Dendritic cell treated with granulocyte-macrophage colony-stimulating factor and Interleukin-4, amounts not matched to agents 40 ng/mL and 50 ng/mL, for 4 days (primary cell): ENCODE results near the gene TMEM130.

Experiments used
- H3K27ac Mint-ChIP-seq: one replicate; pipeline ENCODE4 v1.8.0; 2022; ENCODE audit warnings: mild to moderate bottlenecking, mixed read lengths
- H3K27me3 Mint-ChIP-seq: one replicate; pipeline ENCODE4 v1.8.0; 2022; ENCODE audit warnings: mild to moderate bottlenecking, mixed read lengths
- H3K36me3 Mint-ChIP-seq: one replicate; pipeline ENCODE4 v1.8.0; 2022; ENCODE audit warnings: low read depth, mixed read lengths
- H3K4me1 Mint-ChIP-seq: one replicate; pipeline ENCODE4 v1.8.0; 2022; ENCODE audit warnings: low read depth, mixed read lengths
- H3K4me3 Mint-ChIP-seq: one replicate; pipeline ENCODE4 v1.8.0; 2022; ENCODE audit warnings: mild to moderate bottlenecking, moderate library complexity, mixed read lengths
- H3K9me3 Mint-ChIP-seq: one replicate; pipeline ENCODE4 v1.8.0; 2022; ENCODE audit warnings: mixed read lengths
- intact Hi-C: fragments of 100-400 bp; cut with micrococcal nuclease; formaldehyde crosslinking; loops from one replicate; pipeline ENCODE4 v1.15.0; 2022

TMEM130 gene

DNA sequence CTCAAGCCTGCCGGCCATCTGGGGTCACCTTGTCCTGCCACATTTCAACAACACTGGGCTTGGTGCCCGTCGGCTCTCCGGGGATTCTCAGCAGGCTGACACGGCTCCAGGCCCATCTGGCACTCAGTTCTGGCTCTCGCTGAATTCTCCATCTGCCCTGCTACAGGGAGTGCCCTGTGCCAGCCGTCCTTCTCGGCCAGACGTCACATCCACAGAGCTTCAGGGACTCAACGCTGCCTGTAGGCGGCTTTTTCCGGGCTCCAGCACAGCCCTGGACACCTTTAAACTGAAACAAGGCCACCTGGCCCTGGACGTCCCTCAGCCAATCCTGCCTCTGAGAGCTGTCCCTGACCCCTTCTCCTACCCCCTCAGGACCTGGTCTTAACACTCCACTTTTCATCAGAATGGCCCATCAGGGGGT lies 43.0 kb downstream of the TMEM130 start:
- peaks cover 21% of the 10 kb centered on the region for H3K27me3 Mint-ChIP-seq
- no peak overlapping the region for H3K27ac Mint-ChIP-seq

DNA sequence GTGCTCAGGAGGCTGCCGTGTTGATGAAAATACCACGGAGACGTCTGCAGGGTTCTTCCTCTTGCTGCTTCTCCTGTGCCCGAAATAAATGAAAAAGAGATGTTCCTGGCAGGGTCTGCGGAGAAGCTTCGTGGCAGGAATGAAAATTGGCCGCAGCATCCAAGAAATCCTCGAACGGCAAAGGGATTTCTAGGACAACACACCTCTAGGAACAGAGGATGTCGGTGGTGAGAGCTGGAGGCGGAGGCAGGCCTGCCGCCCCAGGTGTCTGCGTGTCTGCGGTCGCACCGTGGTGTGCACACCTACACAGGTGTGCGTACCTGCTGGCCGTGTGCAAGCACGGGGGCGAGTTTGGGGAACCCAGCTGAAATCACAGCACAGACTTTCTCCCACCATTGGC lies 43.4 kb downstream of the TMEM130 start:
- Mint-ChIP-seq H3K4me1 (no peaks in the 10 kb centered on the region), H3K36me3 (no peaks in the 10 kb centered on the region), H3K27me3 (peaks cover 21% of the 10 kb centered on the region), H3K27ac (no peak overlapping the region), H3K4me3 (no peak overlapping the region), H3K9me3 (no peaks in the 10 kb centered on the region)
- intact Hi-C loops = no loop called here

More for the DNA sequence above, 43.0 kb downstream of the TMEM130 start:
- Mint-ChIP-seq H3K9me3 (no peaks in the 10 kb centered on the region), H3K4me3 (no peak overlapping the region), H3K36me3 (no peaks in the 10 kb centered on the region), H3K4me1 (no peaks in the 10 kb centered on the region)
- intact Hi-C loops = no loop called here

DNA sequence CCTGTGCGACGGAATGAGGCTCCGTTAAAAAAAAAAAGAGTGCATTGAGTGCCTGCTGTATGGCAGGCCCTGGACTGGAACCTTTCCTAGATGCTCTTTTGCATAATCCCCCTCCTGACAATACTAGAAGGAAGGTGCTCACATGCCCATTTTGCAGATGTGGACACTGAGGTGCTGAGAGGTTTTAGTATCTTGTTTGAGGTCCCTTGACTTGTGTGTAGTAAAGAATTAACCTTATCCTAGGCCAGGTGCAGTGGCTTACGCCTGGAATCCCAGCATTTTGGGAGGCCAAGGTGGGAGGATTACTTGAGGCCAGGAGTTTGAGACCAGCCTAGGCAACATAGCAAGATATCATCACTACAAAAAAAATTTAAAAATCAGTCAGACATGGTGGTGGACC lies 46.6 kb downstream of the TMEM130 start:
- H3K27me3 Mint-ChIP-seq = peaks cover 15% of the 10 kb centered on the region
- no peaks in the 10 kb centered on the region for H3K36me3 Mint-ChIP-seq
- no peak overlapping the region for H3K27ac Mint-ChIP-seq
- H3K4me3 Mint-ChIP-seq = no peak overlapping the region
- no peaks in the 10 kb centered on the region for H3K4me1 Mint-ChIP-seq
- intact Hi-C loops = no loop called here
- no peaks in the 10 kb centered on the region for H3K9me3 Mint-ChIP-seq

DNA sequence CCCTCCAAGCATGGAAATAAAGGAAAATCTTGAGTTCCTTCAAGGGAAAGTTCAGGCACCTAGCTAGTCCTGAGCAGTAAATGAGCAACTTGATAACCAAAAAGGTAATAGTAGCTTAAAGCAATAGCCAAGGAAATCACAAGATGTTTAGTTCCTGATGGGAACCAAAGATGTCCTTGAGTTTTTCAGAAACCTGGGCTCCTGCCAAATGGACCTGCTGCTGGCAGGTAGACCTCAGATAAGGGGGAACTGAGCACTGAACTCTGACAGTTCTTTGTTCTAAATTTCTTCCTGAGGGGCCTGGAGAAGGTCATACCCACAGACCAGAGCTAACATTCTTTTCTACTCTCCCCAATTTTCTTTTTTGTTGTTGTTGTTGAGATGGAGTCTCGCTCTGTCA lies 48.5 kb downstream of the TMEM130 start:
- Mint-ChIP-seq H3K27ac (no peak overlapping the region), H3K4me1 (no peaks in the 10 kb centered on the region), H3K27me3 (peaks cover 10% of the 10 kb centered on the region), H3K4me3 (no peak overlapping the region), H3K9me3 (no peaks in the 10 kb centered on the region), H3K36me3 (no peaks in the 10 kb centered on the region)
- intact Hi-C loops = no loop called here

DNA sequence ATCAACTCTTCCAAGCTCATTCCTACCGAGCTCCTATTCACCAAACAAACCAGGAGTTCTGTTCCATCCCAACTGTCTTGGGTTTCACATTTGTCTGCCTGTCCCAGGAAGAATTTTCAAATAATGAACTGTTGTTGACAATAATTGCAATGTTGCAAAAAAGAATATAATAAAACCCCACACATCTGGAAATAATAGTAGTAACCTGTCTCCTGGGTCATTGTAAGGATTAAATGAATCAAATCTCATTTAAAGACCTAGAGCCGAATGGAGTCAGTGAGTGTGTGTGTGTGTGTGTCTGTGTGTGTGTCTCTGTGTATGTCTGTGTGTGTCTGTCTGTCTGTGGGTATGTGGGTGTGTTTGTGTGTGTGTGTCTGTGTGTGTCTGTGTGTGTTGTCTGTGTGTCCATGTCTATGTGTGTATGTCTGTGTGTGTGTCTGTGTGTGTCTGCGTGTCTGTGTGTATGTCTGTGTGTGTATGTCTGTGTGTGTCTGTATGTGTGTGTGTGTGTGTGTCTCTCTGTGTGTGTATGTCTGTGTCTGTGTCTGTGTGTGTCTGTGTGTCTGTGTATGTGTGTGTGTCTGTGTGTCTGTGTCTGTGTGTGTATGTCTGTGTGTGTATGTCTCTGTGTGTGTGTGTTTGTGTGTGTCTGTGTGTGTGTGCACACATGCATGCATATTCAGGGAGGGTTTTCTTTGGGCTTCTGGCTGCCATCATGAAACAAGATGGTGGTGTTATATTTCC lies 52.7 kb downstream of the TMEM130 start:
- no peak overlapping the region for H3K27ac Mint-ChIP-seq
- peaks cover 20% of the 10 kb centered on the region for H3K27me3 Mint-ChIP-seq
- H3K9me3 Mint-ChIP-seq = no peaks in the 10 kb centered on the region
- intact Hi-C loops = no loop called here
- no peaks in the 10 kb centered on the region for H3K36me3 Mint-ChIP-seq
- H3K4me1 Mint-ChIP-seq = no peaks in the 10 kb centered on the region
- H3K4me3 Mint-ChIP-seq = no peak overlapping the region

DNA sequence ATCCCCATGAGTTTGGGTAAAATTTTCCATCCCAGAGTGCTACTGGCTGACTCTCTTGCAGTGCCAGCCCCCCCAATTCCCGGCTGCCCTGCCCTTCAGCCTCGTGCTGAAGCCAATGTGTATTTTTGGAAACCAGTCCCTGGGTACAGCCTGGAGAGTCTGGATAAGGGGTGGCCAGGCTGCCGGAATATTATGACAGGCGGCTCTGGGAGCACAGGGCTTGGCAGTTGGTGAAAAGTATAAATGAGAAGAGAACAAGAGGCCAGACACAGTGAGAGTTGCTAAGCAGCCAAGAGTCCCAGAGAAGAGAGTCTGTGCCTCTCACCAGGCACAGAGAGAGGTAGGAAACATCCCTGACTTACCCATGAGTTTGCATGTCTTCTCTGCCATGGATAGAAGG lies 53.6 kb downstream of the TMEM130 start:
- Mint-ChIP-seq H3K36me3 (no peaks in the 10 kb centered on the region), H3K27me3 (peaks cover 20% of the 10 kb centered on the region), H3K27ac (no peak overlapping the region), H3K9me3 (no peaks in the 10 kb centered on the region), H3K4me1 (no peaks in the 10 kb centered on the region), H3K4me3 (no peak overlapping the region)
- intact Hi-C loops = no loop called here

DNA sequence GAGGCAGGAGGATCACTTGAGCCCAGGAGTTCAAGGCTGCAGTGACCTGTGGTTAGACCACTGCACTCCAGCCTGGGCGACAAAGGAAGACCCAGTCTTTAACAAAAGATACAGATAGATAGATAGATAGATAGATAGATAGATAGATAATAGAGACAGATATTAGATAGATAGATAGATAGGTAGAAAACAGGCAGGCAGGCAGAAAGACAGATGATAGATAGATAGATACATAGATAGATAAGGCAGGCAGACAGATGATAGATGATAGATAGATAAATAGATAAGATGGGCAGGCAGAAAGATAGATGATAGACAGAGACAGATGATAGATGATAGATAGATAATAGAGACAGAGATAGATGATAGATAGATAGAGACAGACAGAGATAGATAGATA lies 54.5 kb downstream of the TMEM130 start:
- Mint-ChIP-seq H3K4me3 (no peak overlapping the region), H3K27me3 (peaks cover 22% of the 10 kb centered on the region), H3K36me3 (no peaks in the 10 kb centered on the region), H3K9me3 (no peaks in the 10 kb centered on the region), H3K4me1 (no peaks in the 10 kb centered on the region), H3K27ac (no peak overlapping the region)
- intact Hi-C loops = no loop called here

DNA sequence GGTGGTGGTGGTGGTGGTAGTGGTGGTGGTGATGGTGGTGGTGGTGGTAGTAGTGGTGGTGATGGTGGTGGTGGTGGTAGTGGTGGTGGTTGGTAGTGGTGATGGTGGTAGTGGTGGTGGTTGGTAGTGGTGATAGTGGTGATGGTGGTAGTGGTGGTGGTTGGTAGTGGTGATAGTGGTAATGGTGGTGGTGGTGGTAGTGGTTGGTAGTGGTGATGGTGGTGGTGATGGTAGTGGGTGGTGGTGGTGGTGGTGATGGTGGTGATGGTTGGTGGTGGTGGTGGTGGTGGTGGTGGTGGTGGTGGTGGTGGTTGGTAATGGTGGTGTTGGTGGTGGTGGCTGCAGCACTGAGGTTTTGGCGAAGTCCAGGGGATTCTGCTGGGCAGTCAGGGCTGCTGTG lies 58.5 kb downstream of the TMEM130 start:
- Mint-ChIP-seq H3K4me1 (no peaks in the 10 kb centered on the region), H3K9me3 (no peaks in the 10 kb centered on the region), H3K27ac (no peak overlapping the region), H3K36me3 (no peaks in the 10 kb centered on the region), H3K4me3 (no peak overlapping the region), H3K27me3 (peaks cover 46% of the 10 kb centered on the region)
- intact Hi-C loops = no loop called here

DNA sequence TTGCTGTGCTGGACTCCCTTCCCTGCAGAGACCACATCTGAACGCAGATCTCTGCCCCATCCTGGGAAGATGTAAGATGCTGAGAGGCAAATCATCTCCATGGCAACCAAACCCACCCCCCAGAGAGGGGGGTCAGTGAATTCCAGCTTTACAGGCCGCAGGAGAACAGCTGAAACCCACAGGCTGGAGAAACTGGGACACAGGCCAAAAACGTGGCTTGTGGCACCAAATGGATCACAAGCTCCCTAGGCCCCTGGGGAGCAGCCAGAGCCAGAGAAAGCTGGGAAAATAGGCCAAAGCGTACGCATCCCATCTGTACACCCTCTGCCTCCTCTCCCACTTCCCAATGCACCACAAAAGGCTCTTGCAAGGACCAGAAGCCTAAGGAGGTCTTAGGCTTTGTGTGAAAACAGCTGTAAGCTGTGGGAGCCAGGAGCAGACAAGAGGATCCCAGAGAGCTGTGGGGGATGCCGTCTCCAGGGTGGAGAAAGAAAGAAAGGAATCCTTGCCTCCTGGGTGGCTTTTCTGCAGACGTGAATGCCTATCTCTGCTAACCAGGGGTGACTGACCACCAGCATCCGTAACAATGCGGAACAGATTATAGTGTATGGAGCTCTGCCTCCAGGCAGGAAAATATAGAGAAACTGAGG lies 59.5 kb downstream of the TMEM130 start:
- Mint-ChIP-seq H3K27me3 (peaks cover 44% of the 10 kb centered on the region), H3K9me3 (no peaks in the 10 kb centered on the region), H3K27ac (no peak overlapping the region), H3K4me3 (no peak overlapping the region), H3K36me3 (no peaks in the 10 kb centered on the region), H3K4me1 (no peaks in the 10 kb centered on the region)
- intact Hi-C loops = no loop called here

DNA sequence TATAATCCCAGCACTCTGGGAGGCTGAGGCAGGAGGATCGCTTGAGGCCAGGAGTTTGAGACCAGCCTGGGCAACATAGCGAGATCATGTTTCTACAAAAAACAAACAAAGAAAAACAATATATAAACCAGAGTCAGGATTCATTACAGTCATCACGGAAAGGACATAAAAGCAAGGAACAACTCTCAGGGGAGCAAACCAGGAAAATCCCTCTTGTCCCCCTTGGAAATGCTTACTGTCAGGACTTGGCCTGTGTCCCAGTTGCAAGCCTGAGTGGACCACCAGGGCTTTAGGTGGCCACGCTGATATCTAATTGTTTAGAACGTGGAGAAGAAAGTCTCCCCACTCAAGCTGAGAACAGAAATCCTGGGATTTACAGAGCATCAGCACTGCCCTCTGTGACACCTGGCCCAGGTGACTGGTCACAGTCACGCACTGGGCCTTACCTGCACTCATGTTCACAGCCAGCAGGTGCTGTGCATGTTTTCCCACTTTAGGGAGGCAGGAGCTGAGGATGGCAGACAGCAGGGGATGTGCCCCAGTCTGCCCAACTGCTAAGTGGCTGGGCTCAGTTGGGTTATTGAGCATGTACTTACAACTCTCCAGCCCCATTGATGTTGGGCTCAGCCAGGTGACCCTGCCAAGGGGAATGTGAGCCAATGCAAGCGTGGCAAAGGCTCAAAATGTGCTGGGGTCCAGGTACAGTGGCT lies 60.9 kb downstream of the TMEM130 start:
- no peaks in the 10 kb centered on the region for H3K4me1 Mint-ChIP-seq
- no peak overlapping the region for H3K4me3 Mint-ChIP-seq
- H3K27ac Mint-ChIP-seq = no peak overlapping the region
- peaks cover 55% of the 10 kb centered on the region for H3K27me3 Mint-ChIP-seq
- intact Hi-C loops = no loop called here
- no peaks in the 10 kb centered on the region for H3K9me3 Mint-ChIP-seq
- no peaks in the 10 kb centered on the region for H3K36me3 Mint-ChIP-seq

DNA sequence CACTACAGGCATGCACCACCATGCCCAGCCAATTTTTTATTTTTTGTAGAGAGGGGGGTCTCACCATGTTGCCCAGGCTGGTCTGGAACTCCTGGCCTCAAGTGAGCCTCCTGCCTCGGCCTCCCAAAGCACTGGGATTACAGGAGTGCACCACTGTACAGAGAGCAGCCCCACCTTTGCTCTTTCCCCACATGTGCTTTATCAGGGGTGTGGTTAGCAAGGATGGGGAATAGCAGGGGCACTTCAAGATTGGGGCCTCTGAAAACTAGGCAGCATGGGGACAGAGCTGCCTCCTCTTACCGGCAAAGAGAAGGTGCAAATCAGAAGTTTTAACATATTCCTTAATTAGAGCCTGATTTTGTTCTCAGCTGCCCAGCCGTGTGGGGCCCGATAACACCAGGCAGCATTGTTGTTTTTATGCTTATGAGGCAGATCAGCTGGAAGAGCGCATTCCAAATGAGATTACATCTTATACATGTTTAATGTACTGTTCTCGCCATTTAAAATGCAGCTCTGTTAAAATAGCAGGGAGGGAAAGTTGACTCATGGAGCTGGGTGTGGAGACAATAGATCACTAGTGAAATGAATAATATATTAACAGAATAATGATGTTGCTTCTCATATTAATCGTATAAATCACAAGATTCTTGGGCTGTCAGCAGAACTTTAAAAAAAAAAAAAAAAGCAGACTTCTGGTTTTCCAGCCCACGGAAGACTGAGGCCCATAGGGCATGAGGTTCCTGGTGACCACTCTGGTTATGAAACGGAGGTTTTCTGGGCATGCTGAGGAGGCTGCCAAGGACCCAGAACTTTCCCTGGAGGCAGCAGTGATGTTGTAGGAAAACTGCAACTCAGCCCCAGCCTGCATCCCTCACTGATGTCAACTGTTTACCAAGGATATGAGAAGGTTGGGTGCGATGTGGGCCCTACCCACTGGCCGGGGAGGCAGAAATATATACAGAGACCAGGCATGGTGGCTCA lies 62.5 kb downstream of the TMEM130 start:
- Mint-ChIP-seq H3K27me3 (peaks cover 61% of the 10 kb centered on the region), H3K4me1 (peaks cover 8% of the 10 kb centered on the region), H3K4me3 (no peak overlapping the region), H3K27ac (no peak overlapping the region), H3K9me3 (no peaks in the 10 kb centered on the region), H3K36me3 (no peaks in the 10 kb centered on the region)
- intact Hi-C loops = no loop called here

DNA sequence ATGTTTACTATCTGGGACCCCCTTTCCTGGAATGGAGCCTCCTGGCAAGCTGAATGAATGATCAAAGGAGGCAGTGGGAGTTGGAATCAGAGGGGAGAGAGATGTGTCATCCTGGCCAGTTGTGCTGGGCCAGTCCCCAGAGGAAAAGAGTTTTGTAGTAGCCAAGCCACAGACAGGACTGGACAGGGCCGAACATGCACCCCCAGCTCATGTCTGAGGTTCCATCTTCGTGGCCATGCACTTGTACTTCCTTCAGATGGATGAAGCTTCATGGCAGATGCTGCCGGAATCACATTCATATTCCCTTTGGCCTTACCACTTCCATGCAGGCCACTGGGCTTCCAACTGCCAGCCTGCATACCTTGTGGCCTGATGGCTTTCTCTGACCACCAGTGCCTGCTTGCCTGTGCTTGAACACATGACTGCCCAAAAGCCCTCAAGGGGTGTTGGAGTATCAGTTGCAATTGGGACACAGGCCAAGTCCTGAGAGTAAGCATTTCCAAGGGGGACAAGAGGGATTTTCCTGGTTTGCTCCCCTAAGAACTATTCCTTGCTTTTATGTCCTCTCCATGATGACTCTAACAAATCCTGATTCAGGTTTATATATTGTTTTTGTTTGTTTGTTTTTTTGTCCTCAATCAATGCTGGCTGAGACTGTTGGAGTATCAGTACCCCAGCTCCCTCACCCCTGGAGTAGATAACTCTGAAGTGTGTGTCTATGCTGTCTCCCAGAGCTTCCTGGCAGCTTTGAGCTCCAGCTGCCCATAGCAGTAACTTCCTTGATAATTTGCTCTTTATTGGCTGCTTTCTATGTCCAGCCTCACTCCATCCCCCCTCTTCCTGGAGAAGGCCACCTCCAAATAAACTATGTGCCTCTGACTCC lies 63.6 kb downstream of the TMEM130 start:
- Mint-ChIP-seq H3K4me1 (peaks cover 18% of the 10 kb centered on the region), H3K36me3 (no peaks in the 10 kb centered on the region), H3K27ac (no peak overlapping the region), H3K4me3 (no peak overlapping the region), H3K27me3 (peaks cover 61% of the 10 kb centered on the region), H3K9me3 (no peaks in the 10 kb centered on the region)
- intact Hi-C loops = no loop called here

DNA sequence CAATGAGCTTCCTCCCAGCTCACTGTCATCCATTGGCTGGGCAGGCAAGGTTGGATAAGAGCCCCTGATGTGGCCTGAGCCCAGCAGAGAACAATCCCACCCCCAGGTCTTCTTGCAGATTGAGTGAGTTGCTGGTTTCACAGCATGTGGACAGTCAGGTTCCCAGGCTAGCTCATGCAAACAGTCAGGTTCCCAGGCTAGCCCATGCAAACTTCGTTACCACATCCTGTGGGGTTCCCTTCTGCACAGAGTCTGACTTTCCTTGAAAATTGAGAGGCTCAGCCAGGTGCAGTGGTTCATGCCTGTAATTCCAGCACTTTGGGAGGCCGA lies 67.1 kb downstream of the TMEM130 start:
- Mint-ChIP-seq H3K9me3 (peaks cover 15% of the 10 kb centered on the region), H3K27me3 (peaks cover 60% of the 10 kb centered on the region), H3K36me3 (no peaks in the 10 kb centered on the region), H3K4me1 (peaks cover 18% of the 10 kb centered on the region), H3K4me3 (no peak overlapping the region), H3K27ac (peak overlapping the region; percentile 80)
- intact Hi-C loops = no loop called here
